HepG2 (cell line): ENCODE measurements around the gene ISG20L2. TPM values are rescaled to one million over a fixed set of nuclear protein-coding genes. Genes with fewer than 3 reads are reported as not detected.

Experiments
- CREB1 ChIP-seq, 2 experiments: fragments of 450-650 bp in 1 of 2; IDR thresholded peaks; 2 replicates each; pipeline ENCODE4 v1.6.1; 2016 to 2017; ENCODE audit warnings: control low read depth in 1 of 2, mild to moderate bottlenecking in 1 of 2, missing compliant biosample characterization in 1 of 2, missing genetic modification characterization in 1 of 2
- HNF4A ChIP-seq: sonication (generic); formaldehyde crosslinking; IDR thresholded peaks from 2 replicates; pipeline ENCODE4 v1.4.0; 2020; ENCODE audit warnings: missing genetic modification reagents
- RFXANK ChIP-seq: IDR thresholded peaks from 2 replicates; pipeline ENCODE4 v1.6.1; 2016
- SP2 ChIP-seq: sonication (generic); formaldehyde crosslinking; IDR thresholded peaks from 2 replicates; pipeline ENCODE4 v1.5.1; 2020; ENCODE audit warnings: mild to moderate bottlenecking, missing genetic modification reagents
- TSC22D2 ChIP-seq: sonication (generic); formaldehyde crosslinking; IDR thresholded peaks from 2 replicates; pipeline ENCODE4 v1.5.1; 2020; ENCODE audit warnings: missing genetic modification reagents, mild to moderate bottlenecking, borderline replicate concordance
- ZNF275 ChIP-seq: sonication (generic); formaldehyde crosslinking; IDR thresholded peaks from 2 replicates; pipeline ENCODE4 v1.8.0; 2022; ENCODE audit warnings: missing genetic modification reagents, mild to moderate bottlenecking, inconsistent platforms, borderline replicate concordance
- ZNF281 ChIP-seq: sonication (generic); formaldehyde crosslinking; IDR thresholded peaks from 2 replicates; pipeline ENCODE4 v1.4.0; 2020; ENCODE audit warnings: missing genetic modification reagents, borderline replicate concordance
- ZNF430 ChIP-seq: sonication (generic); formaldehyde crosslinking; IDR thresholded peaks from 2 replicates; pipeline ENCODE4 v1.9.0; 2021; ENCODE audit warnings: mild to moderate bottlenecking, missing genetic modification reagents
- polyA plus RNA-seq, 8 experiments: library from polyadenylated mRNA; depleted of rRNA in 3 of 8; stranded (reverse) in 7 of 8; unstranded in 1 of 8; fragments of >200 nt; fragmentation: Illumina TruSeq in 4 of 8; extraction: Trizol in 4 of 8; gene quantifications; 2 replicates each; pipeline versions ENCODE4 v1.2.1 to v1.2.3, GENCODE V29; 2011 to 2016; ENCODE audit warnings: low read depth in 4 of 8, missing spikeins in 1 of 8, mixed read lengths in 1 of 8; ENCODE audit not compliant: insufficient read depth in 1 of 8
- total RNA-seq, 5 experiments: library from RNA; depleted of rRNA; stranded (reverse); fragments of >200 nt; fragmentation: Illumina TruSeq; extraction: Trizol; gene quantifications; 2 replicates each; pipeline ENCODE4 v1.2.3, GENCODE V29; 2016; ENCODE audit warnings: low read depth in 1 of 5
- TF ChIP-seq, protein P1 (sequence below): IDR thresholded peaks from 2 replicates; pipeline ENCODE4 v1.6.1; 2016; ENCODE audit warnings: low read depth, missing genetic modification reagents, missing compliant biosample characterization
- TF ChIP-seq, protein P2 (sequence below): sonication (generic); formaldehyde crosslinking; IDR thresholded peaks from 2 replicates; pipeline ENCODE4 v1.5.1; 2020; ENCODE audit warnings: missing genetic modification reagents, mild to moderate bottlenecking, borderline replicate concordance
- TF ChIP-seq, protein P3 (sequence below): sonication (generic); formaldehyde crosslinking; IDR thresholded peaks from 2 replicates; pipeline ENCODE4 v1.5.1; 2020; ENCODE audit warnings: mild to moderate bottlenecking, missing genetic modification reagents, moderate library complexity

The ISG20L2 gene
- total and polyA plus RNA-seq, 2 of the 13 experiments (the other 11 are each of a cell fraction or from before 2014, with no cell fraction given) = 19.8 to 21.3 TPM

DNA sequence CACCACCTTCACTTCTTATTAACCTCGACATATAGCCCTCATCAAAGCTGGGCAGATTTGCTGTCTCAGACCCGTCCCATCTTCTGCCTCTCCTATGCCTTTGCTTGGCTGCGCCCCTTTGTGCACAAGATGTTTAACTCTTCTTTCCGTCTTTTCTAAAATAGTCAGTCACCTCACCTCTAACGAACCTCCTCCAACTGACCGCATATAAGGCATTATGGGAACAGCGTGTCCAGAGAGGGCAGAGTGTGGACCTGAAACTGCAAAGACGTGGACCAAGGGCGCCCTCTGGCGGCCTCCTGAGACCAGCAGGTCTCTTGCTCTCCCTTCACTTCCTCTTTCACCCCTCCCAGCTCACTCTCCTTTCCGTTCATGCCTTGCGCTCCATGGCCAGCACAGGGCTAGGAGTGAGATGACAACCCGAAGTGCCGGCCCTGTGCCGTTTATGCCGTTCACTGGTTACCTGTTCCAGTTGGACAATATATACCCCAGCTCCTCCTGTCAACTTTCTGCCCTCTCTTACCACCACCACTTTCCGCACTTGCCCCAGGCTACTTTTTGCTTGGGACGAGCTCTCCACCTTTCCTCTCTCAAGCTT is 2.8 kb downstream of the ISG20L2 start (continued):
- TF ChIP-seq, protein P1, sequence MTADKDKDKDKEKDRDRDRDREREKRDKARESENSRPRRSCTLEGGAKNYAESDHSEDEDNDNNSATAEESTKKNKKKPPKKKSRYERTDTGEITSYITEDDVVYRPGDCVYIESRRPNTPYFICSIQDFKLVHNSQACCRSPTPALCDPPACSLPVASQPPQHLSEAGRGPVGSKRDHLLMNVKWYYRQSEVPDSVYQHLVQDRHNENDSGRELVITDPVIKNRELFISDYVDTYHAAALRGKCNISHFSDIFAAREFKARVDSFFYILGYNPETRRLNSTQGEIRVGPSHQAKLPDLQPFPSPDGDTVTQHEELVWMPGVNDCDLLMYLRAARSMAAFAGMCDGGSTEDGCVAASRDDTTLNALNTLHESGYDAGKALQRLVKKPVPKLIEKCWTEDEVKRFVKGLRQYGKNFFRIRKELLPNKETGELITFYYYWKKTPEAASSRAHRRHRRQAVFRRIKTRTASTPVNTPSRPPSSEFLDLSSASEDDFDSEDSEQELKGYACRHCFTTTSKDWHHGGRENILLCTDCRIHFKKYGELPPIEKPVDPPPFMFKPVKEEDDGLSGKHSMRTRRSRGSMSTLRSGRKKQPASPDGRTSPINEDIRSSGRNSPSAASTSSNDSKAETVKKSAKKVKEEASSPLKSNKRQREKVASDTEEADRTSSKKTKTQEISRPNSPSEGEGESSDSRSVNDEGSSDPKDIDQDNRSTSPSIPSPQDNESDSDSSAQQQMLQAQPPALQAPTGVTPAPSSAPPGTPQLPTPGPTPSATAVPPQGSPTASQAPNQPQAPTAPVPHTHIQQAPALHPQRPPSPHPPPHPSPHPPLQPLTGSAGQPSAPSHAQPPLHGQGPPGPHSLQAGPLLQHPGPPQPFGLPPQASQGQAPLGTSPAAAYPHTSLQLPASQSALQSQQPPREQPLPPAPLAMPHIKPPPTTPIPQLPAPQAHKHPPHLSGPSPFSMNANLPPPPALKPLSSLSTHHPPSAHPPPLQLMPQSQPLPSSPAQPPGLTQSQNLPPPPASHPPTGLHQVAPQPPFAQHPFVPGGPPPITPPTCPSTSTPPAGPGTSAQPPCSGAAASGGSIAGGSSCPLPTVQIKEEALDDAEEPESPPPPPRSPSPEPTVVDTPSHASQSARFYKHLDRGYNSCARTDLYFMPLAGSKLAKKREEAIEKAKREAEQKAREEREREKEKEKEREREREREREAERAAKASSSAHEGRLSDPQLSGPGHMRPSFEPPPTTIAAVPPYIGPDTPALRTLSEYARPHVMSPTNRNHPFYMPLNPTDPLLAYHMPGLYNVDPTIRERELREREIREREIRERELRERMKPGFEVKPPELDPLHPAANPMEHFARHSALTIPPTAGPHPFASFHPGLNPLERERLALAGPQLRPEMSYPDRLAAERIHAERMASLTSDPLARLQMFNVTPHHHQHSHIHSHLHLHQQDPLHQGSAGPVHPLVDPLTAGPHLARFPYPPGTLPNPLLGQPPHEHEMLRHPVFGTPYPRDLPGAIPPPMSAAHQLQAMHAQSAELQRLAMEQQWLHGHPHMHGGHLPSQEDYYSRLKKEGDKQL (CRISPR knock-in tag) = no peak
- TF ChIP-seq, protein P2, sequence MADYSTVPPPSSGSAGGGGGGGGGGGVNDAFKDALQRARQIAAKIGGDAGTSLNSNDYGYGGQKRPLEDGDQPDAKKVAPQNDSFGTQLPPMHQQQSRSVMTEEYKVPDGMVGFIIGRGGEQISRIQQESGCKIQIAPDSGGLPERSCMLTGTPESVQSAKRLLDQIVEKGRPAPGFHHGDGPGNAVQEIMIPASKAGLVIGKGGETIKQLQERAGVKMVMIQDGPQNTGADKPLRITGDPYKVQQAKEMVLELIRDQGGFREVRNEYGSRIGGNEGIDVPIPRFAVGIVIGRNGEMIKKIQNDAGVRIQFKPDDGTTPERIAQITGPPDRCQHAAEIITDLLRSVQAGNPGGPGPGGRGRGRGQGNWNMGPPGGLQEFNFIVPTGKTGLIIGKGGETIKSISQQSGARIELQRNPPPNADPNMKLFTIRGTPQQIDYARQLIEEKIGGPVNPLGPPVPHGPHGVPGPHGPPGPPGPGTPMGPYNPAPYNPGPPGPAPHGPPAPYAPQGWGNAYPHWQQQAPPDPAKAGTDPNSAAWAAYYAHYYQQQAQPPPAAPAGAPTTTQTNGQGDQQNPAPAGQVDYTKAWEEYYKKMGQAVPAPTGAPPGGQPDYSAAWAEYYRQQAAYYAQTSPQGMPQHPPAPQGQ (CRISPR knock-in tag) = no peak
- TF ChIP-seq TSC22D2 (CRISPR knock-in tag) = 0 out of 2 replicates have a peak, but pooled peaks have one; percentile 54
- peak; percentile 38; the same call in 1 of the 2 replicates for TF ChIP-seq SP2 (CRISPR knock-in tag)
- TF ChIP-seq, protein P3, sequence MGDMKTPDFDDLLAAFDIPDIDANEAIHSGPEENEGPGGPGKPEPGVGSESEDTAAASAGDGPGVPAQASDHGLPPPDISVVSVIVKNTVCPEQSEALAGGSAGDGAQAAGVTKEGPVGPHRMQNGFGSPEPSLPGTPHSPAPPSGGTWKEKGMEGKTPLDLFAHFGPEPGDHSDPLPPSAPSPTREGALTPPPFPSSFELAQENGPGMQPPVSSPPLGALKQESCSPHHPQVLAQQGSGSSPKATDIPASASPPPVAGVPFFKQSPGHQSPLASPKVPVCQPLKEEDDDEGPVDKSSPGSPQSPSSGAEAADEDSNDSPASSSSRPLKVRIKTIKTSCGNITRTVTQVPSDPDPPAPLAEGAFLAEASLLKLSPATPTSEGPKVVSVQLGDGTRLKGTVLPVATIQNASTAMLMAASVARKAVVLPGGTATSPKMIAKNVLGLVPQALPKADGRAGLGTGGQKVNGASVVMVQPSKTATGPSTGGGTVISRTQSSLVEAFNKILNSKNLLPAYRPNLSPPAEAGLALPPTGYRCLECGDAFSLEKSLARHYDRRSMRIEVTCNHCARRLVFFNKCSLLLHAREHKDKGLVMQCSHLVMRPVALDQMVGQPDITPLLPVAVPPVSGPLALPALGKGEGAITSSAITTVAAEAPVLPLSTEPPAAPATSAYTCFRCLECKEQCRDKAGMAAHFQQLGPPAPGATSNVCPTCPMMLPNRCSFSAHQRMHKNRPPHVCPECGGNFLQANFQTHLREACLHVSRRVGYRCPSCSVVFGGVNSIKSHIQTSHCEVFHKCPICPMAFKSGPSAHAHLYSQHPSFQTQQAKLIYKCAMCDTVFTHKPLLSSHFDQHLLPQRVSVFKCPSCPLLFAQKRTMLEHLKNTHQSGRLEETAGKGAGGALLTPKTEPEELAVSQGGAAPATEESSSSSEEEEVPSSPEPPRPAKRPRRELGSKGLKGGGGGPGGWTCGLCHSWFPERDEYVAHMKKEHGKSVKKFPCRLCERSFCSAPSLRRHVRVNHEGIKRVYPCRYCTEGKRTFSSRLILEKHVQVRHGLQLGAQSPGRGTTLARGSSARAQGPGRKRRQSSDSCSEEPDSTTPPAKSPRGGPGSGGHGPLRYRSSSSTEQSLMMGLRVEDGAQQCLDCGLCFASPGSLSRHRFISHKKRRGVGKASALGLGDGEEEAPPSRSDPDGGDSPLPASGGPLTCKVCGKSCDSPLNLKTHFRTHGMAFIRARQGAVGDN (CRISPR knock-in tag) = peak; percentile 78
- TF ChIP-seq HNF4A (CRISPR knock-in tag) = 0 out of 2 replicates have a peak, but pooled peaks have one; percentile 14
- TF ChIP-seq ZNF281 = no peak
- TF ChIP-seq ZNF430 = no peak
- no peak for TF ChIP-seq CREB1 (IDR thresholded peaks at IDR 0.05)
- 0 out of 2 replicates have a peak, but pooled peaks have one; percentile 27 for TF ChIP-seq CREB1 (CRISPR knock-in tag; IDR thresholded peaks at IDR 0.05)
- no peak for TF ChIP-seq RFXANK
- no peak for TF ChIP-seq ZNF275 (CRISPR knock-in tag)
